ENCODE measurements around the gene SPATA9.
"Not testable (repeated sequence)": the region's sequence is repeated elsewhere in the genome, so short reads cannot be mapped to it uniquely, and the experiment has no call there.

The SPATA9 gene

GRCh38 chr5:95646226-95646568 is 36.6 kb downstream of the SPATA9 start:
- not testable (repeated sequence) for DNase-seq (ENCODE audit: low read depth)

- DNase-seq (ENCODE audit: low read depth) = no peak
Measured at GRCh38 chr5:95644351-95645042, 38.3 kb downstream of the SPATA9 start.

GRCh38 chr5:95643152-95643551 is 39.6 kb downstream of the SPATA9 start:
- no peak for DNase-seq (ENCODE audit: low read depth)

GRCh38 chr5:95641741-95642220 is 41.0 kb downstream of the SPATA9 start:
- DNase-seq (ENCODE audit: low read depth) = no peak

GRCh38 chr5:95638632-95639031 is 44.2 kb downstream of the SPATA9 start:
- DNase-seq (ENCODE audit: low read depth) = no peak

GRCh38 chr5:95634081-95634480 is 48.7 kb downstream of the SPATA9 start:
- DNase-seq (ENCODE audit: low read depth) = no peak

- no peak for DNase-seq (ENCODE audit: low read depth)
Measured at GRCh38 chr5:95633671-95634070, 49.1 kb downstream of the SPATA9 start.

- DNase-seq (ENCODE audit: low read depth) = not testable (repeated sequence)
Measured at GRCh38 chr5:95632942-95633341, 49.8 kb downstream of the SPATA9 start.

- DNase-seq (ENCODE audit: low read depth) = peak; percentile 47
Measured at GRCh38 chr5:95631991-95632675, 50.7 kb downstream of the SPATA9 start.

GRCh38 chr5:95631255-95631958 is 51.4 kb downstream of the SPATA9 start:
- no peak for DNase-seq (ENCODE audit: low read depth)

- no peak for DNase-seq (ENCODE audit: low read depth)
Measured at GRCh38 chr5:95630394-95630917, 52.3 kb downstream of the SPATA9 start.

GRCh38 chr5:95628933-95629332 is 53.9 kb downstream of the SPATA9 start:
- DNase-seq (ENCODE audit: low read depth) = no peak

GRCh38 chr5:95627971-95628810 is 54.6 kb downstream of the SPATA9 start:
- no peak for DNase-seq (ENCODE audit: low read depth)

GRCh38 chr5:95626701-95627100 is 56.1 kb downstream of the SPATA9 start:
- DNase-seq (ENCODE audit: low read depth) = no peak

- DNase-seq (ENCODE audit: low read depth) = no peak
Measured at GRCh38 chr5:95624368-95624767, 58.4 kb downstream of the SPATA9 start.

- no peak for DNase-seq (ENCODE audit: low read depth)
Measured at GRCh38 chr5:95623706-95624105, 59.1 kb downstream of the SPATA9 start.

- no peak for DNase-seq (ENCODE audit: low read depth)
Measured at GRCh38 chr5:95621839-95622629, 60.8 kb downstream of the SPATA9 start.

- peak; percentile 24 for DNase-seq (ENCODE audit: low read depth)
Measured at GRCh38 chr5:95620870-95621838, 61.6 kb downstream of the SPATA9 start.

- peak; percentile 50 for DNase-seq (ENCODE audit: low read depth)
Measured at GRCh38 chr5:95620030-95620869, 62.5 kb downstream of the SPATA9 start, which contains the start of gene GPR150. TSS of gene GPR150 (plus strand) at chr5:95620087. CDS start at chr5:95620276, 189 bp downstream.

Measured in stimulated activated CD8-positive, alpha-beta memory T cell treated with anti-CD3 and anti-CD28 coated beads, Interleukin-12 subunit alpha, Interleukin-12 subunit beta, amount 100 ng/mL, for 4 hours (primary cell).